Inflammatory macrophage treated with lipopolysaccharide for 4 hours (primary cell): ENCODE results near the gene TCEANC2.
A peak's percentile ranks its signal among the peaks of the same experiment; 100 is the strongest.
"Not testable (repeated sequence)": the region's sequence is repeated elsewhere in the genome, so short reads cannot be mapped to it uniquely, and the experiment has no call there.

Experiments
- DNase-seq: peaks from one replicate; pipeline ENCODE4 v3.0.0-alpha.2; 2020

TCEANC2 gene

GRCh38 chr1:54091666-54092065, 38.3 kb downstream of the TCEANC2 start:
- DNase-seq = peak; percentile 58

- DNase-seq = no peak
These were observed 40.8 kb downstream of the TCEANC2 start for GRCh38 chr1:54094001-54094729.

- DNase-seq = not testable (repeated sequence)
These were observed 41.3 kb downstream of the TCEANC2 start for GRCh38 chr1:54094730-54095105.

- DNase-seq = peak; percentile 87
These were observed 42.3 kb downstream of the TCEANC2 start for GRCh38 chr1:54095546-54096226.

- DNase-seq = no peak
These were observed 42.9 kb downstream of the TCEANC2 start for GRCh38 chr1:54096227-54096876.

- DNase-seq = peak; percentile 57
These were observed 43.5 kb downstream of the TCEANC2 start for GRCh38 chr1:54096877-54097240.

- DNase-seq = no peak
These were observed 45.7 kb downstream of the TCEANC2 start for GRCh38 chr1:54099061-54099610.

- DNase-seq = no peak
These were observed 47.1 kb downstream of the TCEANC2 start for GRCh38 chr1:54100500-54100899.

GRCh38 chr1:54103414-54103813, 50.0 kb downstream of the TCEANC2 start:
- no peak for DNase-seq

- not testable (repeated sequence) for DNase-seq
These were observed 51.2 kb downstream of the TCEANC2 start for GRCh38 chr1:54104613-54105012.

- DNase-seq = no peak
These were observed 51.7 kb downstream of the TCEANC2 start for GRCh38 chr1:54105080-54105479.

GRCh38 chr1:54105736-54106269, 52.4 kb downstream of the TCEANC2 start:
- no peak for DNase-seq

- DNase-seq = no peak
These were observed 53.7 kb downstream of the TCEANC2 start for GRCh38 chr1:54107131-54107530.

GRCh38 chr1:54108156-54108555, 54.7 kb downstream of the TCEANC2 start:
- DNase-seq = no peak

- DNase-seq = no peak
These were observed 56.0 kb downstream of the TCEANC2 start for GRCh38 chr1:54109129-54110090.

GRCh38 chr1:54110996-54111395, 57.6 kb downstream of the TCEANC2 start:
- no peak for DNase-seq

- DNase-seq = no peak
These were observed 58.2 kb downstream of the TCEANC2 start for GRCh38 chr1:54111624-54112023.

- no peak for DNase-seq
These were observed 58.6 kb downstream of the TCEANC2 start for GRCh38 chr1:54112027-54112426.

GRCh38 chr1:54112705-54113368, 59.4 kb downstream of the TCEANC2 start:
- no peak for DNase-seq

- no peak for DNase-seq
These were observed 60.6 kb downstream of the TCEANC2 start for GRCh38 chr1:54114001-54114400.

GRCh38 chr1:54114955-54115354, 61.5 kb downstream of the TCEANC2 start:
- DNase-seq = no peak

GRCh38 chr1:54115520-54115919, 62.1 kb downstream of the TCEANC2 start:
- no peak for DNase-seq
